Measurements from ENCODE around the gene RASA3. TPM values are rescaled to one million over a fixed set of nuclear protein-coding genes. Genes with fewer than 3 reads are reported as not detected.

The RASA3 gene
- total and polyA plus RNA-seq, 2 of the 8 experiments (the other 6 are each of a cell fraction or from before 2014, with no cell fraction given): 7.5 to 21.9 TPM

- Histone ChIP-seq H3K79me1 (ENCODE audit: low read depth, low read length) (no peaks in the 10 kb centered on the region), H2BK120ac (replicated peaks; ENCODE audit: low read depth, low read length) (no peak overlapping the region), H3K4ac (replicated peaks; ENCODE audit: insufficient read length, low read depth, low read length) (no peak overlapping the region), H3K4me3 (ENCODE audit: extremely low read depth in 1 of 4, insufficient read depth in 2 of 4, low read depth in 3 of 4, low read length in 4 of 4) (no peak overlapping the region), H3K18ac (ENCODE audit: extremely low read depth, low read length) (no peak overlapping the region), H2BK12ac (ENCODE audit: low read depth, low read length) (no peak overlapping the region), H3K14ac (ENCODE audit: insufficient read length) (no peak overlapping the region), H3K79me2 (ENCODE audit: control insufficient read depth in 1 of 2, insufficient read depth in 2 of 2, low read length in 2 of 2) (no peaks in the 10 kb centered on the region), H4K5ac (ENCODE audit: insufficient read length, low read depth, low read length) (no peak overlapping the region), H2BK20ac (ENCODE audit: low read length) (no peak overlapping the region), H3K36me3 (ENCODE audit: control insufficient read depth in 2 of 4, insufficient read depth in 4 of 4, low read length in 3 of 4) (no peaks in the 10 kb centered on the region), H2AFZ (ENCODE audit: low read length) (no peak overlapping the region), H3K4me2 (ENCODE audit: insufficient read depth in 1 of 2, low read depth in 2 of 2, low read length in 2 of 2) (no peak overlapping the region), H3K4me1 (replicated peaks in 1 of 4; ENCODE audit: control insufficient read depth in 3 of 4, insufficient read depth in 4 of 4, low read length in 3 of 4) (no peaks in the 10 kb centered on the region), H4K8ac (ENCODE audit: extremely low read depth, insufficient read depth, low read length) (no peak overlapping the region), H2AK5ac (ENCODE audit: low read depth, low read length) (no peak overlapping the region), H3K9me3 (ENCODE audit: insufficient read depth in 2 of 2, low read depth in 1 of 2, low read length in 1 of 2) (peaks cover 7% of the 10 kb centered on the region in 2 experiments; a peak in 2 of 4 replicates), H3K56ac (replicated peaks; ENCODE audit: insufficient read length, low read depth, low read length) (no peak overlapping the region), H3K23ac (ENCODE audit: insufficient read length) (no peak overlapping the region), H4K20me1 (replicated peaks in 1 of 2; ENCODE audit: control insufficient read depth in 1 of 2, insufficient read depth in 2 of 2, low read length in 2 of 2) (peaks cover 0 to 6% of the 10 kb centered on the region in 2 experiments), H2BK5ac (ENCODE audit: low read depth, low read length) (no peak overlapping the region), H3K23me2 (ENCODE audit: low read depth, low read length) (peaks cover 7% of the 10 kb centered on the region; the same call in 1 of the 2 replicates), H3K27ac (ENCODE audit: low read depth, low read length) (no peak overlapping the region), H4K91ac (replicated peaks; ENCODE audit: insufficient read length, low read length) (no peak overlapping the region), H2BK15ac (ENCODE audit: low read length) (no peak overlapping the region), H3K9ac (replicated peaks in 1 of 4; ENCODE audit: extremely low read depth in 1 of 4, low read depth in 3 of 4, low read length in 3 of 4) (no peak overlapping the region), H3K27me3 (replicated peaks in 1 of 4; ENCODE audit: control insufficient read depth in 3 of 4, extremely low read depth in 1 of 4, insufficient read depth in 3 of 4, low read length in 3 of 4) (no peaks in the 10 kb centered on the region)
- 90% methylated on average over 18 of the region's 19 CpGs; no CpG with 5 or more reads in 1 of the 2 experiments for WGBS, 2 experiments (ENCODE audit: extremely low coverage in 1 of 2, insufficient coverage in 1 of 2, insufficient read length in 1 of 2, insufficient replicate concordance in 2 of 2, low coverage in 1 of 2, low lambda C conversion rate in 2 of 2, missing lambda C conversion rate in 1 of 2)
- CTCF ChIA-PET (ENCODE audit: partially characterized antibody): interaction anchor here (1.5 to 2.2 kb wide), 2 partner anchors 10 to 11 kb away, joined by 5 to 7 read pairs; no protein-coding TSS in a partner anchor
- FAIRE-seq (no peak), DNase-seq (ENCODE audit: low read depth in 1 of 2, low spot score in 2 of 2) (no peak)
- TF ChIP-seq MAX (IDR thresholded peaks at IDR 0.05) (no peak), EP300 (IDR thresholded peaks at IDR 0.05; ENCODE audit: borderline replicate concordance in 1 of 2, low read depth in 2 of 2, low read length in 2 of 2) (no peak), SIN3A (conservative IDR thresholded peaks at IDR 0.05 in 1 of 2, IDR thresholded peaks at IDR 0.05 in 1 of 2; ENCODE audit: low read depth in 1 of 2, low read length in 2 of 2) (no peak), POLR2A (IDR thresholded peaks at IDR 0.05; ENCODE audit: control extremely low read depth in 1 of 2, low read depth in 2 of 2, low read length in 2 of 2) (no peak), SIX5 (IDR thresholded peaks at IDR 0.05; ENCODE audit: low read depth, low read length) (no peak), HDAC2 (IDR thresholded peaks at IDR 0.05; ENCODE audit: borderline replicate concordance in 1 of 2, low read depth in 2 of 2, low read length in 2 of 2) (no peak), SP1 (IDR thresholded peaks at IDR 0.05; ENCODE audit: low read depth, low read length) (no peak), KDM4A (IDR thresholded peaks at IDR 0.05; ENCODE audit: low read depth, low read length, severe bottlenecking) (no peak), BCL11A (IDR thresholded peaks at IDR 0.05; ENCODE audit: low read depth in 2 of 2, low read length in 2 of 2) (no peak), PHF8 (conservative IDR thresholded peaks at IDR 0.05; ENCODE audit: low read depth, low read length) (no peak), KDM1A (IDR thresholded peaks at IDR 0.05; ENCODE audit: borderline replicate concordance, low read length) (no peak)
- POLR2A ChIA-PET (ENCODE audit: partially characterized antibody): interaction anchor here (1.4 kb wide), 1 partner anchor 11 kb away, joined by 5 read pairs; no protein-coding TSS in a partner anchor
Observed at GRCh38 chr13:113970810-113971470, 161.5 kb downstream of the RASA3 start.
